KOPT-K1 (cell line): ENCODE measurements around the gene THBS2.
"Not testable (repeated sequence)": the region's sequence is repeated elsewhere in the genome, so short reads cannot be mapped to it uniquely, and the experiment has no call there.

Source experiments
- H3K27ac ChIP-seq: fragments of 200-600 bp; sonication (generic); 2 replicates; pipeline ENCODE4 v1.5.1; 2016; ENCODE audit warnings: antibody characterized with exemption, mild to moderate bottlenecking, low read depth, low read length; ENCODE audit not compliant: poor library complexity, severe bottlenecking
- H3K36me3 ChIP-seq: fragments of 200-600 bp; sonication (generic); 2 replicates; pipeline ENCODE4 v1.5.1; 2017; ENCODE audit warnings: antibody characterized with exemption, mild to moderate bottlenecking, low read length, moderate library complexity; ENCODE audit not compliant: insufficient read depth
- H3K9me3 ChIP-seq: fragments of 200-600 bp; sonication (generic); 2 replicates; pipeline ENCODE4 v1.5.1; 2017; ENCODE audit warnings: antibody characterized with exemption, low read length, mild to moderate bottlenecking; ENCODE audit not compliant: insufficient read depth, poor library complexity, severe bottlenecking

THBS2 gene

GRCh38 chr6:169286961-169287360 lies 33.3 kb upstream of the THBS2 start:
- Histone ChIP-seq H3K27ac (no peak overlapping the region), H3K36me3 (no peaks in the 10 kb centered on the region)

GRCh38 chr6:169285165-169285564 lies 31.5 kb upstream of the THBS2 start:
- Histone ChIP-seq H3K36me3 (no peaks in the 10 kb centered on the region), H3K27ac (no peak overlapping the region), H3K9me3 (no peaks in the 10 kb centered on the region)

More at GRCh38 chr6:169286961-169287360, 33.3 kb upstream of the THBS2 start:
- H3K9me3 ChIP-seq: no peaks in the 10 kb centered on the region

GRCh38 chr6:169283924-169284323 lies 30.3 kb upstream of the THBS2 start:
- Histone ChIP-seq H3K9me3 (no peaks in the 10 kb centered on the region), H3K27ac (no peak overlapping the region), H3K36me3 (no peaks in the 10 kb centered on the region)

GRCh38 chr6:169282043-169282442 lies 28.4 kb upstream of the THBS2 start:
- Histone ChIP-seq H3K9me3 (no peaks in the 10 kb centered on the region), H3K27ac (no peak overlapping the region), H3K36me3 (no peaks in the 10 kb centered on the region)

- H3K36me3 ChIP-seq: no peaks in the 10 kb centered on the region
- H3K9me3 ChIP-seq: no peaks in the 10 kb centered on the region
- no peak overlapping the region for H3K27ac ChIP-seq
Measured at GRCh38 chr6:169277619-169278018, 24.0 kb upstream of the THBS2 start.

GRCh38 chr6:169274781-169275180 lies 21.1 kb upstream of the THBS2 start:
- H3K36me3 ChIP-seq: no peaks in the 10 kb centered on the region
- H3K27ac ChIP-seq: no peak overlapping the region
- no peaks in the 10 kb centered on the region for H3K9me3 ChIP-seq

GRCh38 chr6:169273511-169273910 lies 19.9 kb upstream of the THBS2 start:
- Histone ChIP-seq H3K9me3 (no peaks in the 10 kb centered on the region), H3K36me3 (no peaks in the 10 kb centered on the region), H3K27ac (no peak overlapping the region)

- Histone ChIP-seq H3K9me3 (no peaks in the 10 kb centered on the region), H3K36me3 (no peaks in the 10 kb centered on the region), H3K27ac (no peak overlapping the region)
Measured at GRCh38 chr6:169271877-169272216, 18.2 kb upstream of the THBS2 start.

- Histone ChIP-seq H3K27ac (no peak overlapping the region), H3K36me3 (no peaks in the 10 kb centered on the region), H3K9me3 (no peaks in the 10 kb centered on the region)
Measured at GRCh38 chr6:169271158-169271876, 17.7 kb upstream of the THBS2 start.

GRCh38 chr6:169270077-169270380 lies 16.4 kb upstream of the THBS2 start:
- not testable (repeated sequence) for H3K36me3 ChIP-seq, H3K27ac ChIP-seq, H3K9me3 ChIP-seq

- Histone ChIP-seq H3K36me3 (no peaks in the 10 kb centered on the region), H3K27ac (no peak overlapping the region), H3K9me3 (no peaks in the 10 kb centered on the region)
Measured at GRCh38 chr6:169269180-169270076, 15.8 kb upstream of the THBS2 start.

GRCh38 chr6:169268276-169268675 lies 14.6 kb upstream of the THBS2 start:
- Histone ChIP-seq H3K36me3 (no peaks in the 10 kb centered on the region), H3K27ac (no peak overlapping the region), H3K9me3 (no peaks in the 10 kb centered on the region)

- H3K9me3 ChIP-seq: no peaks in the 10 kb centered on the region
- no peaks in the 10 kb centered on the region for H3K36me3 ChIP-seq
- no peak overlapping the region for H3K27ac ChIP-seq
Measured at GRCh38 chr6:169266746-169267591, 13.3 kb upstream of the THBS2 start.

- Histone ChIP-seq H3K36me3 (no peaks in the 10 kb centered on the region), H3K27ac (no peak overlapping the region), H3K9me3 (no peaks in the 10 kb centered on the region)
Measured at GRCh38 chr6:169266261-169266660, 12.6 kb upstream of the THBS2 start.

- Histone ChIP-seq H3K27ac (no peak overlapping the region), H3K36me3 (no peaks in the 10 kb centered on the region), H3K9me3 (no peaks in the 10 kb centered on the region)
Measured at GRCh38 chr6:169265486-169266131, 12.0 kb upstream of the THBS2 start.
